Thoracic aorta (tissue), 2 donors: ENCODE data around the gene SLC16A7. TPM values are rescaled to one million over a fixed set of nuclear protein-coding genes. Genes with fewer than 3 reads are reported as not detected.

Experiments used
- ATAC-seq: fragments of 150-250 bp; one replicate; pipeline ENCODE4 v1.8.0; 2017; ENCODE audit warnings: low read depth; ENCODE audit not compliant: insufficient number of reproducible peaks, low FRiP score
- DNase-seq: peaks from one replicate; pipeline ENCODE4 v3.0.0-alpha.2; 2020; ENCODE audit warnings: low spot score
- H3K27ac ChIP-seq, 2 donors: fragments of 200-600 bp; sonication (generic); 1 replicate in 1 of 2; 2 replicates in 1 of 2; pipeline ENCODE4 v1.5.1; 2016; ENCODE audit warnings: mild to moderate bottlenecking in 2 of 2, moderate library complexity in 2 of 2
- H3K27me3 ChIP-seq: fragments of 200-600 bp; sonication (generic); replicated peaks from 2 replicates; pipeline ENCODE4 v1.6.0; 2016; ENCODE audit warnings: mild to moderate bottlenecking; ENCODE audit not compliant: insufficient read depth
- H3K36me3 ChIP-seq: fragments of 200-600 bp; sonication (generic); one replicate; pipeline ENCODE4 v1.5.1; 2016
- H3K4me1 ChIP-seq, 2 donors: fragments of 200-600 bp; sonication (generic); 1 replicate in 1 of 2; 2 replicates in 1 of 2; pipeline versions ENCODE4 v1.5.1 to v1.6.0; 2016; ENCODE audit warnings: low read depth in 2 of 2, mild to moderate bottlenecking in 1 of 2; ENCODE audit not compliant: control insufficient read depth in 1 of 2
- H3K4me3 ChIP-seq: fragments of 200-600 bp; sonication (generic); 2 replicates; pipeline ENCODE4 v1.5.1; 2016; ENCODE audit warnings: mild to moderate bottlenecking
- H3K9me3 ChIP-seq: fragments of 200-600 bp; sonication (generic); 2 replicates; pipeline ENCODE4 v1.5.1; 2016
- CTCF ChIP-seq: fragments of 200-600 bp; sonication (generic); IDR thresholded peaks from one replicate; pipeline ENCODE4 v1.5.1; 2019; ENCODE audit warnings: antibody characterized with exemption
- total RNA-seq, 2 donors: library from RNA; depleted of rRNA; stranded (reverse); fragments of >200 nt; gene quantifications; one replicate each; pipeline versions ENCODE4 v1.1.0 to v1.2.3, GENCODE V29; 2016

SLC16A7 gene
- total RNA-seq, 2 donors from 2014 or later = 44.9 to 175 TPM

- TF ChIP-seq CTCF = no peak
- Histone ChIP-seq H3K27me3 (no peaks in the 10 kb centered on the region), H3K9me3 (no peaks in the 10 kb centered on the region), H3K27ac (no peak overlapping the region), H3K4me3 (no peak overlapping the region), H3K36me3 (no peaks in the 10 kb centered on the region), H3K4me1 (no peaks in the 10 kb centered on the region)
- no peak for DNase-seq
- ATAC-seq = no peak
Measured at GRCh38 chr12:59812716-59813115, 216.9 kb downstream of the SLC16A7 start.

GRCh38 chr12:59820594-59821011 is 224.8 kb downstream of the SLC16A7 start:
- H3K9me3 ChIP-seq = no peaks in the 10 kb centered on the region
- peaks cover 0 to 9% of the 10 kb centered on the region in 2 donors for H3K4me1 ChIP-seq
- no peak overlapping the region for H3K27ac ChIP-seq
- no peak for ATAC-seq
- TF ChIP-seq CTCF = no peak
- H3K4me3 ChIP-seq = no peak overlapping the region
- H3K27me3 ChIP-seq = no peaks in the 10 kb centered on the region
- no peaks in the 10 kb centered on the region for H3K36me3 ChIP-seq
- no peak for DNase-seq

- H3K27ac ChIP-seq = no peak overlapping the region
- no peaks in the 10 kb centered on the region for H3K9me3 ChIP-seq
- no peaks in the 10 kb centered on the region for H3K36me3 ChIP-seq
- peaks cover 0 to 9% of the 10 kb centered on the region in 2 donors for H3K4me1 ChIP-seq
- H3K4me3 ChIP-seq = no peak overlapping the region
- TF ChIP-seq CTCF = no peak
- DNase-seq (no peak), ATAC-seq (no peak)
- no peaks in the 10 kb centered on the region for H3K27me3 ChIP-seq
Measured at GRCh38 chr12:59823567-59823966, 227.7 kb downstream of the SLC16A7 start.

GRCh38 chr12:59827767-59828166 is 231.9 kb downstream of the SLC16A7 start:
- no peak for DNase-seq
- no peaks in the 10 kb centered on the region for H3K36me3 ChIP-seq
- H3K27me3 ChIP-seq = no peaks in the 10 kb centered on the region
- peaks cover 0 to 9% of the 10 kb centered on the region in 2 donors for H3K4me1 ChIP-seq
- ATAC-seq = no peak
- no peak overlapping the region for H3K27ac ChIP-seq
- H3K9me3 ChIP-seq = no peaks in the 10 kb centered on the region
- no peak for TF ChIP-seq CTCF
- no peak overlapping the region for H3K4me3 ChIP-seq

GRCh38 chr12:59828521-59828920 is 232.7 kb downstream of the SLC16A7 start:
- peaks cover 0 to 9% of the 10 kb centered on the region in 2 donors for H3K4me1 ChIP-seq
- H3K4me3 ChIP-seq = no peak overlapping the region
- H3K9me3 ChIP-seq = no peaks in the 10 kb centered on the region
- no peak for TF ChIP-seq CTCF
- H3K36me3 ChIP-seq = no peaks in the 10 kb centered on the region
- no peaks in the 10 kb centered on the region for H3K27me3 ChIP-seq
- ATAC-seq (no peak), DNase-seq (no peak)
- H3K27ac ChIP-seq = no peak overlapping the region
